HFF-Myc (cell line): ENCODE measurements around the gene FSTL4.

Experiments
- DNase-seq: peaks from one replicate; pipeline ENCODE4 v3.0.0-alpha.2; 2011; ENCODE audit warnings: low read depth; ENCODE audit errors: extremely low read depth
- H3K4me3 ChIP-seq: replicated peaks from 2 replicates; pipeline ENCODE4 v1.5.1; 2011; ENCODE audit warnings: low read depth, mild to moderate bottlenecking, control low read depth, low read length
- CTCF ChIP-seq: IDR thresholded peaks from 2 replicates; pipeline ENCODE4 v1.5.1; 2012; ENCODE audit warnings: mild to moderate bottlenecking, low read depth, low read length, control low read depth; ENCODE audit errors: missing control alignments

The FSTL4 gene

GRCh38 chr5:133530270-133530669 lies 82.1 kb downstream of the FSTL4 start:
- no peak overlapping the region for H3K4me3 ChIP-seq
- TF ChIP-seq CTCF, result no peak
- DNase-seq, result no peak

GRCh38 chr5:133528841-133529240 lies 83.5 kb downstream of the FSTL4 start:
- DNase-seq, result no peak
- TF ChIP-seq CTCF, result no peak
- no peak overlapping the region for H3K4me3 ChIP-seq

- DNase-seq, result no peak
- no peak for TF ChIP-seq CTCF
- H3K4me3 ChIP-seq, result no peak overlapping the region
These were observed 85.0 kb downstream of the FSTL4 start for GRCh38 chr5:133527311-133527710.

- no peak overlapping the region for H3K4me3 ChIP-seq
- no peak for TF ChIP-seq CTCF
- DNase-seq, result no peak
These were observed 86.0 kb downstream of the FSTL4 start for GRCh38 chr5:133526368-133526767.

GRCh38 chr5:133525126-133525525 lies 87.2 kb downstream of the FSTL4 start:
- DNase-seq, result no peak
- H3K4me3 ChIP-seq, result no peak overlapping the region
- no peak for TF ChIP-seq CTCF

- no peak for TF ChIP-seq CTCF
- no peak overlapping the region for H3K4me3 ChIP-seq
- DNase-seq, result no peak
These were observed 87.7 kb downstream of the FSTL4 start for GRCh38 chr5:133524666-133525065.

GRCh38 chr5:133523961-133524586 lies 88.3 kb downstream of the FSTL4 start:
- DNase-seq, result no peak
- TF ChIP-seq CTCF, result no peak
- no peak overlapping the region for H3K4me3 ChIP-seq
